Measurements from ENCODE around the gene FBXW4. TPM values are rescaled to one million over a fixed set of nuclear protein-coding genes. Genes with fewer than 3 reads are reported as not detected.
A peak's percentile ranks its signal among the peaks of the same experiment; 100 is the strongest.

The FBXW4 gene
- total RNA-seq, 1 donor from 2014 or later: 108 TPM

GRCh38 chr10:101721806-101722205 lies 26.8 kb upstream of the FBXW4 start:
- Histone ChIP-seq H3K4me1 (ENCODE audit: control insufficient read depth in 3 of 3, insufficient read depth in 3 of 3, low read length in 3 of 3) (no peaks in the 10 kb centered on the region), H3K4me3 (ENCODE audit: low read length in 3 of 3) (no peak overlapping the region), H3K9ac (ENCODE audit: low read depth in 1 of 3, low read length in 3 of 3) (no peak overlapping the region), H3K36me3 (ENCODE audit: control insufficient read depth in 3 of 3, insufficient read depth in 3 of 3, low read length in 3 of 3) (no peaks in the 10 kb centered on the region), H3K9me3 (ENCODE audit: control insufficient read depth in 3 of 3, low read length in 3 of 3) (no peaks in the 10 kb centered on the region), H3K27me3 (ENCODE audit: control insufficient read depth in 3 of 3, insufficient read depth in 3 of 3, low read length in 3 of 3) (peaks cover 0 to 8% (median 0%) of the 10 kb centered on the region in 3 donors), H3K27ac (ENCODE audit: low read depth, low read length) (no peak overlapping the region)

- H3K9me3 ChIP-seq (ENCODE audit: control insufficient read depth in 3 of 3, low read length in 3 of 3): no peaks in the 10 kb centered on the region
- no peaks in the 10 kb centered on the region for H3K36me3 ChIP-seq (ENCODE audit: control insufficient read depth in 3 of 3, insufficient read depth in 3 of 3, low read length in 3 of 3)
- H3K27ac ChIP-seq (ENCODE audit: low read depth, low read length): no peak overlapping the region
- no peak overlapping the region for H3K9ac ChIP-seq (ENCODE audit: low read depth in 1 of 3, low read length in 3 of 3)
- no peak overlapping the region for H3K4me3 ChIP-seq (ENCODE audit: low read length in 3 of 3)
- H3K4me1 ChIP-seq (ENCODE audit: control insufficient read depth in 3 of 3, insufficient read depth in 3 of 3, low read length in 3 of 3): no peaks in the 10 kb centered on the region
- peaks cover 0 to 8% (median 0%) of the 10 kb centered on the region in 3 donors for H3K27me3 ChIP-seq (ENCODE audit: control insufficient read depth in 3 of 3, insufficient read depth in 3 of 3, low read length in 3 of 3)
Measured at GRCh38 chr10:101720606-101721230, 25.7 kb upstream of the FBXW4 start.

- no peaks in the 10 kb centered on the region for H3K9me3 ChIP-seq (ENCODE audit: control insufficient read depth in 3 of 3, low read length in 3 of 3)
- no peaks in the 10 kb centered on the region for H3K36me3 ChIP-seq (ENCODE audit: control insufficient read depth in 3 of 3, insufficient read depth in 3 of 3, low read length in 3 of 3)
- no peaks in the 10 kb centered on the region for H3K4me1 ChIP-seq (ENCODE audit: control insufficient read depth in 3 of 3, insufficient read depth in 3 of 3, low read length in 3 of 3)
- H3K27ac ChIP-seq (ENCODE audit: low read depth, low read length): no peak overlapping the region
- peaks cover 0 to 8% (median 0%) of the 10 kb centered on the region in 3 donors for H3K27me3 ChIP-seq (ENCODE audit: control insufficient read depth in 3 of 3, insufficient read depth in 3 of 3, low read length in 3 of 3)
- no peak overlapping the region for H3K9ac ChIP-seq (ENCODE audit: low read depth in 1 of 3, low read length in 3 of 3)
- H3K4me3 ChIP-seq (ENCODE audit: low read length in 3 of 3): no peak overlapping the region
Measured at GRCh38 chr10:101718690-101719275, 23.8 kb upstream of the FBXW4 start.

GRCh38 chr10:101716891-101717659 lies 22.1 kb upstream of the FBXW4 start:
- H3K4me3 ChIP-seq (ENCODE audit: low read length in 3 of 3): no peak overlapping the region
- H3K27ac ChIP-seq (ENCODE audit: low read depth, low read length): no peak overlapping the region
- peaks cover 0 to 8% (median 0%) of the 10 kb centered on the region in 3 donors for H3K27me3 ChIP-seq (ENCODE audit: control insufficient read depth in 3 of 3, insufficient read depth in 3 of 3, low read length in 3 of 3)
- H3K9ac ChIP-seq (ENCODE audit: low read depth in 1 of 3, low read length in 3 of 3): no peak overlapping the region
- H3K36me3 ChIP-seq (ENCODE audit: control insufficient read depth in 3 of 3, insufficient read depth in 3 of 3, low read length in 3 of 3): no peaks in the 10 kb centered on the region
- no peaks in the 10 kb centered on the region for H3K9me3 ChIP-seq (ENCODE audit: control insufficient read depth in 3 of 3, low read length in 3 of 3)
- H3K4me1 ChIP-seq (ENCODE audit: control insufficient read depth in 3 of 3, insufficient read depth in 3 of 3, low read length in 3 of 3): no peaks in the 10 kb centered on the region

GRCh38 chr10:101712997-101713396 lies 18.0 kb upstream of the FBXW4 start:
- no peaks in the 10 kb centered on the region for H3K36me3 ChIP-seq (ENCODE audit: control insufficient read depth in 3 of 3, insufficient read depth in 3 of 3, low read length in 3 of 3)
- H3K9ac ChIP-seq (ENCODE audit: low read depth in 1 of 3, low read length in 3 of 3): no peak overlapping the region
- H3K27ac ChIP-seq (ENCODE audit: low read depth, low read length): no peak overlapping the region
- no peaks in the 10 kb centered on the region for H3K9me3 ChIP-seq (ENCODE audit: control insufficient read depth in 3 of 3, low read length in 3 of 3)
- H3K27me3 ChIP-seq (ENCODE audit: control insufficient read depth in 3 of 3, insufficient read depth in 3 of 3, low read length in 3 of 3): no peaks in the 10 kb centered on the region
- H3K4me3 ChIP-seq (ENCODE audit: low read length in 3 of 3): no peak overlapping the region
- peaks cover 0 to 3% (median 3%) of the 10 kb centered on the region in 3 donors for H3K4me1 ChIP-seq (ENCODE audit: control insufficient read depth in 3 of 3, insufficient read depth in 3 of 3, low read length in 3 of 3)

GRCh38 chr10:101710793-101711192 lies 15.8 kb upstream of the FBXW4 start:
- no peak overlapping the region for H3K27ac ChIP-seq (ENCODE audit: low read depth, low read length)
- H3K27me3 ChIP-seq (ENCODE audit: control insufficient read depth in 3 of 3, insufficient read depth in 3 of 3, low read length in 3 of 3): no peaks in the 10 kb centered on the region
- peaks cover 0 to 3% (median 3%) of the 10 kb centered on the region in 3 donors for H3K4me1 ChIP-seq (ENCODE audit: control insufficient read depth in 3 of 3, insufficient read depth in 3 of 3, low read length in 3 of 3)
- H3K36me3 ChIP-seq (ENCODE audit: control insufficient read depth in 3 of 3, insufficient read depth in 3 of 3, low read length in 3 of 3): no peaks in the 10 kb centered on the region
- no peaks in the 10 kb centered on the region for H3K9me3 ChIP-seq (ENCODE audit: control insufficient read depth in 3 of 3, low read length in 3 of 3)
- H3K4me3 ChIP-seq (ENCODE audit: low read length in 3 of 3): no peak overlapping the region
- no peak overlapping the region for H3K9ac ChIP-seq (ENCODE audit: low read depth in 1 of 3, low read length in 3 of 3)

- H3K27me3 ChIP-seq (ENCODE audit: control insufficient read depth in 3 of 3, insufficient read depth in 3 of 3, low read length in 3 of 3): no peaks in the 10 kb centered on the region
- no peak overlapping the region for H3K4me3 ChIP-seq (ENCODE audit: low read length in 3 of 3)
- H3K9me3 ChIP-seq (ENCODE audit: control insufficient read depth in 3 of 3, low read length in 3 of 3): no peaks in the 10 kb centered on the region
- H3K36me3 ChIP-seq (ENCODE audit: control insufficient read depth in 3 of 3, insufficient read depth in 3 of 3, low read length in 3 of 3): no peaks in the 10 kb centered on the region
- peak overlapping the region in 1 of 3 donors; percentile 40 for H3K9ac ChIP-seq (ENCODE audit: low read depth in 1 of 3, low read length in 3 of 3)
- H3K27ac ChIP-seq (ENCODE audit: low read depth, low read length): no peak overlapping the region
- H3K4me1 ChIP-seq (ENCODE audit: control insufficient read depth in 3 of 3, insufficient read depth in 3 of 3, low read length in 3 of 3): peaks cover 0 to 3% (median 3%) of the 10 kb centered on the region in 3 donors
Measured at GRCh38 chr10:101710059-101710695, 15.2 kb upstream of the FBXW4 start.

DNA sequence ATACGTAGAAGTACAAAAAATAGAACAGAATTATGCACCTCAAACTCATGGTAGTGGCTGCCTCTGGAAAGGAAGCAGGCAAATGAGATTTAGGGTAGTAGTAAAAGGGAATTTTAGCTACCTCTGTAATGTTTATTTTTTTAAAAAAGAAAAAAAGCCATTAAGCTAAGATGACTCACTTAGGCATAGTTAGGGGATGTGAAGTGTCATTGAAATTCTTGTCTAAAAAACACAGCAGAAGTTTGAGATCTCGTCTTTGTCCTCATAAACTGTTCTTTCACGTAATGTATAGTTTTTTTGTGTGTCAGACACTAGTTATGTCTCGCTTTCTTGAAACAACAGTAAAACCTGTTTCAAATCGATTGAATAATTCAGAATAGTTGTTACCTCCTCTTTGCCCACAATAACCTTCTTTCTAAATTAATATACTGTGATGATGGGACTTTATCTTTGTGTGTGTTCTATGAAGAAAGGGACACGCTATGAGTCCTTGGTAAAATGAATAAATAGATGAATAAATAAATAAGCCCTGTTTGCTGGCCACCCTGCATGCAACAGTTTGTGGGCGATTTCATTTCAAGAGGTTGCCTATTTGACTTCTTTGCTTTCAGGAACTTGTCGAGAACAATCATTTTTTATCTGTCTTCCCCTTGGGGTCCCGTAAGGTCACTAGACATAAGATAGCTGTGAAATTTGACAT lies 14.5 kb upstream of the FBXW4 start:
- Histone ChIP-seq H3K9me3 (ENCODE audit: control insufficient read depth in 3 of 3, low read length in 3 of 3) (no peaks in the 10 kb centered on the region), H3K4me3 (ENCODE audit: low read length in 3 of 3) (no peak overlapping the region), H3K27ac (ENCODE audit: low read depth, low read length) (no peak overlapping the region), H3K27me3 (ENCODE audit: control insufficient read depth in 3 of 3, insufficient read depth in 3 of 3, low read length in 3 of 3) (no peaks in the 10 kb centered on the region), H3K36me3 (ENCODE audit: control insufficient read depth in 3 of 3, insufficient read depth in 3 of 3, low read length in 3 of 3) (no peaks in the 10 kb centered on the region), H3K9ac (ENCODE audit: low read depth in 1 of 3, low read length in 3 of 3) (peak overlapping the region in 1 of 3 donors; percentile 40), H3K4me1 (ENCODE audit: control insufficient read depth in 3 of 3, insufficient read depth in 3 of 3, low read length in 3 of 3) (peaks cover 0 to 3% (median 3%) of the 10 kb centered on the region in 3 donors)

GRCh38 chr10:101708870-101709269 lies 13.9 kb upstream of the FBXW4 start:
- Histone ChIP-seq H3K36me3 (ENCODE audit: control insufficient read depth in 3 of 3, insufficient read depth in 3 of 3, low read length in 3 of 3) (no peaks in the 10 kb centered on the region), H3K27me3 (ENCODE audit: control insufficient read depth in 3 of 3, insufficient read depth in 3 of 3, low read length in 3 of 3) (no peaks in the 10 kb centered on the region)

More at GRCh38 chr10:101708870-101709269, 13.9 kb upstream of the FBXW4 start:
- H3K4me1 ChIP-seq (ENCODE audit: control insufficient read depth in 3 of 3, insufficient read depth in 3 of 3, low read length in 3 of 3): peaks cover 0 to 3% (median 3%) of the 10 kb centered on the region in 3 donors
- no peak overlapping the region for H3K4me3 ChIP-seq (ENCODE audit: low read length in 3 of 3)
- no peak overlapping the region for H3K9ac ChIP-seq (ENCODE audit: low read depth in 1 of 3, low read length in 3 of 3)
- no peaks in the 10 kb centered on the region for H3K9me3 ChIP-seq (ENCODE audit: control insufficient read depth in 3 of 3, low read length in 3 of 3)
- H3K27ac ChIP-seq (ENCODE audit: low read depth, low read length): no peak overlapping the region

Measured in skeletal muscle tissue (tissue), 4 donors.